Prostate gland (tissue), 2 donors: ENCODE results near the gene MYBPC2. TPM values are rescaled to one million over a fixed set of nuclear protein-coding genes. Genes with fewer than 3 reads are reported as not detected.

Source experiments
- DNase-seq: peaks from one replicate; pipeline ENCODE4 v3.0.0-alpha.2; 2019; ENCODE audit warnings: low spot score
- H3K27ac ChIP-seq, 2 donors: fragments of 200-600 bp; sonication (generic); 2 replicates each; pipeline ENCODE4 v1.5.1; 2017 to 2019
- H3K27me3 ChIP-seq: fragments of 200-600 bp; sonication (generic); replicated peaks from 2 replicates; pipeline ENCODE4 v1.5.1; 2019; ENCODE audit not compliant: insufficient read depth
- H3K36me3 ChIP-seq, 2 donors: fragments of 200-600 bp; sonication (generic); 1 replicate in 1 of 2; 2 replicates in 1 of 2; pipeline versions ENCODE4 v1.5.1 to v1.8.1; 2017 to 2019
- H3K4me1 ChIP-seq: fragments of 200-600 bp; sonication (generic); replicated peaks from 2 replicates; pipeline ENCODE4 v1.5.1; 2019
- H3K4me3 ChIP-seq, 2 donors: fragments of 200-600 bp; sonication (generic); 2 replicates each; pipeline ENCODE4 v1.5.1; 2017 to 2019
- H3K9me3 ChIP-seq: fragments of 200-600 bp; sonication (generic); 2 replicates; pipeline ENCODE4 v1.5.1; 2017
- POLR2A ChIP-seq: fragments of 450-650 bp; IDR thresholded peaks from one replicate; pipeline ENCODE4 v1.6.1; 2016; ENCODE audit warnings: antibody characterized with exemption, mild to moderate bottlenecking
- POLR2AphosphoS5 ChIP-seq: sonication (generic); formaldehyde crosslinking; IDR thresholded peaks from one replicate; pipeline ENCODE4 v1.6.1; 2017; ENCODE audit warnings: antibody characterized with exemption
- WGBS: methylation state at CpG from one replicate; pipeline ENCODE4 v1.1.5; 2018; 5-methylcytosine and 5-hydroxymethylcytosine counted together
- intact Hi-C: fragments of 100-400 bp; cut with DNase I; formaldehyde crosslinking; loops from one replicate; pipeline ENCODE4 v1.14.2; 2022
- total RNA-seq, 2 donors: library from RNA; depleted of rRNA; stranded (reverse); fragments of >200 nt; gene quantifications; one replicate each; pipeline ENCODE4 v1.1.0, GENCODE V29; 2016
- TF ChIP-seq, protein P1 (sequence below), 4 experiments: fragments of 200-600 bp in 2 of 4; fragments of 450-650 bp in 2 of 4; sonication (generic) in 2 of 4; IDR thresholded peaks; 1 replicate in 3 of 4; 2 replicates in 1 of 4; pipeline ENCODE4 v1.5.1; 2016 to 2019; ENCODE audit warnings: antibody characterized with exemption in 4 of 4, mild to moderate bottlenecking in 2 of 4, moderate library complexity in 2 of 4

Gene MYBPC2
- total RNA-seq, 2 donors from 2014 or later = 0.09 to 0.34 TPM

DNA sequence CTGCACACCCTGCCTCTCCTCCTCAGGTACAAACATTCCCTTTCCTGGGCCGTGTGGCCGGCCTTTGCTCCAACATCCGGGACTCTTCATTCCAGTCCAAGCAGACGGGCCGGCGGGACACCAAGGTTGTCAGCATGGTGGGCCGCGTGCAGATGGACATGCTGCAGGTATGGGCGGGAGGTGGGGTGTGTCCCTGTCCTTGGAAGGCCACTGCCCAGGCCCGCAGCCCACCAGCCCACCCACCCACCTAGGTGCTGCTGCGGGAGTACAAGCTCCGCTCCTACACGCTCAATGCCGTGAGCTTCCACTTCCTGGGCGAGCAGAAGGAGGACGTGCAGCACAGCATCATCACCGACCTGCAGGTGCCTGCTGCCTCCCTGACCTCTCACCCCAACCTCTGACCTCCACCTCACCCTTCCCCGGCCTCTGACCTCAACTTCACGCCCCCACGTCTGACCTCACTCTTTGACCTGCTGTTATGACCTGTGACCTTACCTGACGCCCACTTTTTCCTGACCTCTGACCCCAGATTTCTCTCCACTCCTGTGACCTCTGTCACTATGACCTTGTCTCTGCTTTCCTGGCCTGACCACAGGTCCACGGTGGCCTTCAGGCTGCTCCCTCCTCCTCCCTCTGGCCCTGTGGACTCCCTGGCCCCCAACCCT, 26.4 kb upstream of the MYBPC2 start:
- H3K9me3 ChIP-seq = no peaks in the 10 kb centered on the region
- no peaks in the 10 kb centered on the region for H3K36me3 ChIP-seq
- TF ChIP-seq, protein P1, sequence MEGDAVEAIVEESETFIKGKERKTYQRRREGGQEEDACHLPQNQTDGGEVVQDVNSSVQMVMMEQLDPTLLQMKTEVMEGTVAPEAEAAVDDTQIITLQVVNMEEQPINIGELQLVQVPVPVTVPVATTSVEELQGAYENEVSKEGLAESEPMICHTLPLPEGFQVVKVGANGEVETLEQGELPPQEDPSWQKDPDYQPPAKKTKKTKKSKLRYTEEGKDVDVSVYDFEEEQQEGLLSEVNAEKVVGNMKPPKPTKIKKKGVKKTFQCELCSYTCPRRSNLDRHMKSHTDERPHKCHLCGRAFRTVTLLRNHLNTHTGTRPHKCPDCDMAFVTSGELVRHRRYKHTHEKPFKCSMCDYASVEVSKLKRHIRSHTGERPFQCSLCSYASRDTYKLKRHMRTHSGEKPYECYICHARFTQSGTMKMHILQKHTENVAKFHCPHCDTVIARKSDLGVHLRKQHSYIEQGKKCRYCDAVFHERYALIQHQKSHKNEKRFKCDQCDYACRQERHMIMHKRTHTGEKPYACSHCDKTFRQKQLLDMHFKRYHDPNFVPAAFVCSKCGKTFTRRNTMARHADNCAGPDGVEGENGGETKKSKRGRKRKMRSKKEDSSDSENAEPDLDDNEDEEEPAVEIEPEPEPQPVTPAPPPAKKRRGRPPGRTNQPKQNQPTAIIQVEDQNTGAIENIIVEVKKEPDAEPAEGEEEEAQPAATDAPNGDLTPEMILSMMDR (IDR thresholded peaks at IDR 0.05) = no peak
- intact Hi-C loops = no loop called here
- no peaks in the 10 kb centered on the region for H3K27me3 ChIP-seq
- DNase-seq = no peak
- H3K4me3 ChIP-seq = no peak overlapping the region
- no peak overlapping the region for H3K27ac ChIP-seq
- H3K4me1 ChIP-seq = no peaks in the 10 kb centered on the region
- 88% methylated on average over 18 of the region's 22 CpGs for WGBS

DNA sequence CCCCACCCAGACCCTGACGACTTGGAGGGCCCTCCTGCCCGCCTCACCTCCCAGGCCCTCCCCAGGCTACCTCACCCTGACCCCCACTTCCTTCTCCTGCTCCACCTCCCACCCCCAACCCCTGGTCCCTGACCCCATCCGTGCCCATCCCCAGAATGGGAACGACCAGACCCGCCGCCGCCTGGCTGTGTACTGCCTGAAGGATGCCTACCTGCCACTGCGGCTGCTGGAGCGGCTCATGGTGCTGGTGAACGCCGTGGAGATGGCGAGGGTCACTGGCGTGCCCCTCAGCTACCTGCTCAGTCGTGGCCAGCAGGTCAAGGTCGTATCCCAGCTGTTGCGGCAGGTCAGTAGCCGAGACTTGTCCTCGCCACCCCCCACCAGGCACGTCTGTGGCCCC, 25.9 kb upstream of the MYBPC2 start:
- intact Hi-C loops = no loop called here
- H3K36me3 ChIP-seq = no peaks in the 10 kb centered on the region
- DNase-seq = no peak
- H3K27ac ChIP-seq = no peak overlapping the region
- TF ChIP-seq, protein P1 (IDR thresholded peaks at IDR 0.05) = no peak
- TF ChIP-seq POLR2A = no peak
- TF ChIP-seq POLR2AphosphoS5 = no peak
- WGBS = 95% methylated on average over 19 of the region's 19 CpGs
- no peaks in the 10 kb centered on the region for H3K4me1 ChIP-seq
- no peak overlapping the region for H3K4me3 ChIP-seq
- H3K27me3 ChIP-seq = no peaks in the 10 kb centered on the region
- H3K9me3 ChIP-seq = no peaks in the 10 kb centered on the region

GRCh38 chr19:50409347-50409746, 23.3 kb upstream of the MYBPC2 start:
- no peak for DNase-seq

DNA sequence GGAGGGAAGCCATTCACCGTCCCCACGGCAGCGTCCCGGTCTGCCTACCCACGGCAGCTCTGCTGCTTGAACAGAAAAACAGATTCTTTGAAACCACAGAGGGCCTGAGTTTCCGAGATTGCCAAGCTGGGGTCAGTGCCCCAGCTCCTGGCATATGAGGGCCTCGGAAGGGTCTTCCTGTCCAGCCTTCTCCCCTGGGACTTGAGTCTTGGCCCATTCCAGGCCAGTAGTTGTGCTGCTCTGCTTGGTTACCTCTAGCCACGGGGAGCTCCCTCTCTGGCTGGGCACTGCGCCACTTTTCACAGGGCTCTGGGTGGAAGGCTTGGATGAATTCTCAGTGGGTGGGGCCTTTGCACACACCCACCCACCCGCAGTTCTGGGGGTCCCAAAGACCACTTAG, 22.6 kb upstream of the MYBPC2 start:
- intact Hi-C loops = no loop called here
- H3K27me3 ChIP-seq = no peaks in the 10 kb centered on the region
- no peak overlapping the region for H3K4me3 ChIP-seq
- no peaks in the 10 kb centered on the region for H3K36me3 ChIP-seq
- H3K27ac ChIP-seq = no peak overlapping the region
- DNase-seq = no peak
- no peaks in the 10 kb centered on the region for H3K4me1 ChIP-seq
- WGBS = 91% methylated on average over 10 of the region's 10 CpGs
- H3K9me3 ChIP-seq = no peaks in the 10 kb centered on the region
- TF ChIP-seq, protein P1 (IDR thresholded peaks at IDR 0.05) = no peak
- no peak for TF ChIP-seq POLR2A
- TF ChIP-seq POLR2AphosphoS5 = no peak

More at GRCh38 chr19:50409347-50409746, 23.3 kb upstream of the MYBPC2 start:
- Histone ChIP-seq H3K9me3 (no peaks in the 10 kb centered on the region), H3K36me3 (no peaks in the 10 kb centered on the region), H3K4me1 (no peaks in the 10 kb centered on the region), H3K4me3 (no peak overlapping the region), H3K27me3 (no peaks in the 10 kb centered on the region), H3K27ac (no peak overlapping the region)
- intact Hi-C loops = no loop called here
- TF ChIP-seq POLR2AphosphoS5 (no peak), POLR2A (no peak)
- TF ChIP-seq, protein P1 (IDR thresholded peaks at IDR 0.05) = no peak
- WGBS = 94% methylated on average over 17 of the region's 17 CpGs

GRCh38 chr19:50412419-50412818, 20.3 kb upstream of the MYBPC2 start:
- intact Hi-C loops = no loop called here
- no peak overlapping the region for H3K27ac ChIP-seq
- no peaks in the 10 kb centered on the region for H3K36me3 ChIP-seq
- no peak overlapping the region for H3K4me3 ChIP-seq
- TF ChIP-seq, protein P1 (IDR thresholded peaks at IDR 0.05) = no peak
- no peak for TF ChIP-seq POLR2A
- no peak for TF ChIP-seq POLR2AphosphoS5
- DNase-seq = no peak
- WGBS = 97% methylated on average over 2 of the region's 2 CpGs
- no peaks in the 10 kb centered on the region for H3K9me3 ChIP-seq
- H3K4me1 ChIP-seq = no peaks in the 10 kb centered on the region
- no peaks in the 10 kb centered on the region for H3K27me3 ChIP-seq
